HG02981 (cell line): Measurements from ENCODE around the gene ARL15.

ENCODE experiments used
- ATAC-seq: cut with Tn5 transposase; IDR thresholded peaks from one replicate; pipeline ENCODE4 v1.9.1; 2021; ENCODE audit warnings: mild to moderate bottlenecking, moderate library complexity; ENCODE audit not compliant: unreplicated experiment

Gene ARL15

GRCh38 chr5:53917826-53918225 is 392.5 kb downstream of the ARL15 start:
- ATAC-seq: no peak

GRCh38 chr5:53917095-53917494 is 393.3 kb downstream of the ARL15 start:
- no peak for ATAC-seq

- ATAC-seq: no peak
These were observed 395.3 kb downstream of the ARL15 start for GRCh38 chr5:53915120-53915519.

GRCh38 chr5:53913941-53914340 is 396.4 kb downstream of the ARL15 start:
- no peak for ATAC-seq

DNA sequence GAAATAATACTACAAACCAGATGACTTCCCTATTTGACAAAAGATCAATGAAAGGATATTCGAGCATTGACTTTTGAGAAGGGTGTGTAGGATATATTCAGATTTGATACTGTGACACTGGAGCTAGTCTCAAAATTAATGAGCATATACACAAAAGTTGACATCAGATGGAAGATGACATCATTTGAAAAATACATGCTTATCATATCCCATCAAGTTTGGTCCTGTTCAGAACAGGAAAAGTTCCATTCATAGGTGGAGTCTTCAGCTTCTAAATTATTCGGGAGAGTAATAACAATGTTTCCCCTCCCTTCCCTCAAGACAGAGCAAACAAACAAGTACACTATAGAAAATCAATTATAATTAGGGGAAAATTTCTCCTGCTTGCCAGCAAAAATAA is 401.6 kb downstream of the ARL15 start:
- ATAC-seq: no peak

GRCh38 chr5:53907827-53908226 is 402.5 kb downstream of the ARL15 start:
- ATAC-seq: no peak

DNA sequence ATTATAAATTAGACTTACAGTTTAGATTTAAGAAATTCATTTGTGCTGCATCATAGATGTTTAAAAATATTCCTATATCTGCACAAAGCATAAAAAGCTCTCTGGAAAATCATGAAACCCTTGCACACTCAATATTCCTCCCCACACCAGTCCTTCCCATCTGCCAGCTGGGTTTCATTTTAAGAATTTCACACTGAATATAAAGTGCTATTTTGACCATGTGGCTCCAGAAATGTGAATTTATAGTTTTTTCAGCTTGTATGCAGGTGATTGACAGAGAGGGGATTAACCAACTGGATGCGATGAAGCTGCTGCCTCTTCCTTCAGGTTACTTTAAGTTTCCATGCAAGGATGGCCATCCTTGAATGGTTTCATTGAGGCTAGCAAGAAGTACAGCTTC is 403.6 kb downstream of the ARL15 start:
- no peak for ATAC-seq

GRCh38 chr5:53902296-53902907 is 408.0 kb downstream of the ARL15 start:
- ATAC-seq: no peak

DNA sequence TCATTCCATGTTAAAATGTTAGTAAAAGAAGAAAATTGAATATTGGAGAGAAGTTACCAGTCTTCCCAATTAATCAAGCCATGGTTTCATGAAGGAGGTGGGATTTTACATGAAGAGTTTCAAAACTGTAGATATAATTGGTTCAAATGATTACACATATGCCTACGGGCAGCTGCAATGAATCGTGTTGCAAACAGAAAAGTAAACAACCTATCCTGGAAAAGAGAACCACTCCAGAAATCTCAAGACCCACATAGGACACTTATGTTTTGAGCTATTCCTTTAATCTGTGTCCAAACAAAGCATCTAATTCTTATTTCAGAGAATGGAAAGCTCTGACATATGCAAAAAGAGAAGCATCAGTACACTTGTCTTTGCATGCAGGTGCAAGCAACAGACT is 409.7 kb downstream of the ARL15 start:
- no peak for ATAC-seq

DNA sequence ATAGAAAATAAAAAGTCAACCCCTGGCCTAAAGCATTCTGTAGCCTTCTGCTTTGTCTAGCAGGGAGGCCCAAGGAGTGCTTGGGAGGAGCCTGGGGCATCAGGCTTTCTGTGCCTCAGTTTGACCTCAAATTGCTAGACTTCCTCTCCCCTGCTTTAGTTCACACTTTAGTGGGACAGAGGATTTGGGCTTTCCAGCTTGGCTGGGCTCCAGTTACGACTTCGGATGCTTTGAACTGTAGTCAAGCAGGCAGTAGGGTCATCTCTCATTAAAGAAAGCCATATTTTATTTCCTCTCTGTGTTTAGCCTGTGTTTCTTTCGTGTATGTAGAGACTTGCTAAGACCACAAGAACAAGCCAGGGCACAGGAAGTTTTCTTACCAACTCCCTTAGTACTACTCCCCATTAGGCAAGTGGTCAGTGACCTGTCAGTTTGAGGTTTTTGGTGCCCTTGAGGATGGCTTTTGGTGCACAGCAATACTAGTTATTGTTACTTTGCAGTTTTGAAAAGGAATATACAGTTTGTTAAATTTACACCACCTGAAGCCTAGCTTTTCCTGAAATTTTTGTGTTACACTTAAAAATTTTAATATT is 415.2 kb downstream of the ARL15 start:
- ATAC-seq: no peak

DNA sequence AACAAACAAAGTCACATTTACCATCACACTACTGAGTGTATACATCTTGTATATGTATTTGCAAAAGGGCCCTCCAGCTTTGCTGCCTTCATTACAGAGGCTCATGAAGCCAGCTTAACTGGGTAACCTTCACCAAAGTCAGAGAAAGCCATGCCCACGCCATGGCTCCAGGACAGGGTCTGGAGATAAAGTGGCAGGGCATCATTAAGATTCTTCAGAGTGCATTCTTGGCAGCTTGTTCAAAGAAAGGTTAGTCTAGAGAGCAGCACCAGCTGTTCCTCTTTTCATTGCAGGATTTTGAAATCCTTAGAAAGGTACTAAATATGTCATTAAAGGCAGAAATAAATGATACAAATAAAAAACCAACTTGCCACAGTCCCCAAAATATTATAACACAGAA is 416.7 kb downstream of the ARL15 start:
- ATAC-seq: no peak

DNA sequence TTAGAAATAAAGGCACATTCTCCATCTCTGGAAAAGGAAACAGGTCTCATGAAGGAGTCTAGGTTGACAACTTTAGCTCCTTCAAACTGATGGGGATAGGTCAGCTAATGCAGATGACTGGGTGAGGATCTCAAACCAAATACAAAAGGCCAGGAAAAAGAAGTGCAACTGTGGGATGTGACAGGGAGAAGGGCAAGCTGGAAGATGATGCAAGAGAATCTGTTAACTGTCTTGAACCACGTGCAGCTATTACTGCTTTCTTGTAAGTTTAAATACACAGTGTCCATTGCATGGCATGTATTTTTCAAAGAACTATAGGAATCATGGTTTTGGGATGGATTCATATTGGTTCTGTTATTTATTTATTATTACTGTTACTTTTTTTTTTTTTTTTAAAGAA is 418.1 kb downstream of the ARL15 start:
- ATAC-seq: no peak

DNA sequence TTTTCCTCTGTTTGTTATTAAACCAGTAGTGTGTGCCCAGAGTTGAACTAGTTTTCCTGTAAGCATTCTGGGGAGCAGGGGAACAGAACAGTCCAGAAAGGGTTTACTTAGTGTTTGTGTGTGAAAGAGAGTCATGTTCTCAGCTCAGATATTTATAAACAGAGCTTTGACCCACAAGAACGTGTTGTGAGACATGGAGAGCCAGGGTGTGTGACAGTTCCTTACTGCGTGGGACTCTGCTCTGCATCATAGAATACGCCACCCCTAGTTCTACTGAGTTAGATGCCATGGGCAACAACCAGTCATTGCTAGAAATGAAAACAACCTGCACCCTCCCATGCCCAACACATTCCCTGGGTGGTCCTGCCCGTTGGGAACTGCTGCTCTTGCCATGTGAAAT is 419.2 kb downstream of the ARL15 start:
- no peak for ATAC-seq

GRCh38 chr5:53890490-53890889 is 419.9 kb downstream of the ARL15 start:
- no peak for ATAC-seq

GRCh38 chr5:53884844-53885243 is 425.5 kb downstream of the ARL15 start:
- no peak for ATAC-seq

DNA sequence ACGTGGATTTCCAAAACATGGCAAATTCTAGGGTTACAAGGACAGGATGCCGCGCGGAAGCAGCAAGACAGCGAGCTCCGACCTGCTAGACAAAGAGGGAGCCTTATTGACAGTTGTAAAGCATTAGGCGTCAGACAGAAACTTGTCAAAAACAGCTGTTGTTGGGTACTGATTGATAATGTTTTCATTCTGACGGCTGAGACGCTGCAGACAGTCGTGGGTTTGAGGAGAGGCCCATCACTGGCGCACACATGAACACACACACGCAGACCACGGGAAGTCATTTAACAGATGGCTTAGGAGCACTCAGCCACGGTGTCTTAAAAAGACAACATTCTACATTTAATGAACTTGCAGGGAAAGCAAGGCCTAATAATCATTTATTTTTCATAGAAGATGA is 426.0 kb downstream of the ARL15 start:
- no peak for ATAC-seq

DNA sequence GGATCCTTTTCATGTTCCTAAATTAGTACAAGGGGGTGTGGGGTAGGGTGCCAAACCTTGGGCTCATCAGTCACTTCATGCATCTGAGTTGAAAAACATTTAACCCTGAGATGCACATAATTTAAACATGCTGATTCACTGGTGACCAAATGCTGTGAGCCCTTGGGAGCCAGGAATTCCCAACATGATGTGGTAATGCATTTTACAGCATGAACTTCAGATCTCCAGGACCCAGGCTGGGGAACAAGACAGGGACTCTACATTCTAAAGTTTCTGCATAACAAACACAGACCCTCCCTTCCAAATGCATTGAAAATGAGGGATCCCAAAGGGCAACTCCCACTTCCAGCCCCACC is 427.7 kb downstream of the ARL15 start:
- ATAC-seq: no peak

DNA sequence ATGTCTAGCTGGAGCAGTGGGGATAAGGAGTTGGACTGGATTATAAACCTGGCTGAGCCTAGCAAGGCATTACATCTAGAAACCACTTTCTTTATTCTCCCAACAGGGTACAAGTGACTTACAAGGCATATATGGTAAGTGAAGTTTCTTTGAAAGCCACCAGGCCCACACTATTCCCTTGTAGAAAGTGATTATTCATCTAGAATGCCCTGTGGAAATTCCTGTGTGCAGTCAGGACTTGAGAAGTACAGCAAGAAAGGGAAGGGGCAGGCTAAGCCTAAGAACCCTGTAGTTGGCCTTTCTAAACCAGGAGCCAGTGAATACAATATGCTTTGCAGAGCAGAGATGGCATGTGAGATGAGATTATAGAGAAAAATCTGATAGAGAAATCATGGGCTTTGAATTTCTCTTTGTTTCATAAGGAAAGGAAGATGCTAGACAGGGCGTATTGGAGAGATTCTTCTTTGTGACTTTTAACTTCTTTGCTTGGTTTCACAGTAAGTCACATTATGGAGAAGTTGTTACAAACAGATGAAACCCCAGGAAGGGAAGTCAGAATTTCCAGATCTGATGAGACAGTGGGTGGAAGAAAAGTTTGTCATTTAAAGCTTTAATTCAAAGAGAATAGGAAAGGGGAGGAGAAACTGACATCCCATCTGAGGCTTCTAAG is 428.2 kb downstream of the ARL15 start:
- no peak for ATAC-seq

DNA sequence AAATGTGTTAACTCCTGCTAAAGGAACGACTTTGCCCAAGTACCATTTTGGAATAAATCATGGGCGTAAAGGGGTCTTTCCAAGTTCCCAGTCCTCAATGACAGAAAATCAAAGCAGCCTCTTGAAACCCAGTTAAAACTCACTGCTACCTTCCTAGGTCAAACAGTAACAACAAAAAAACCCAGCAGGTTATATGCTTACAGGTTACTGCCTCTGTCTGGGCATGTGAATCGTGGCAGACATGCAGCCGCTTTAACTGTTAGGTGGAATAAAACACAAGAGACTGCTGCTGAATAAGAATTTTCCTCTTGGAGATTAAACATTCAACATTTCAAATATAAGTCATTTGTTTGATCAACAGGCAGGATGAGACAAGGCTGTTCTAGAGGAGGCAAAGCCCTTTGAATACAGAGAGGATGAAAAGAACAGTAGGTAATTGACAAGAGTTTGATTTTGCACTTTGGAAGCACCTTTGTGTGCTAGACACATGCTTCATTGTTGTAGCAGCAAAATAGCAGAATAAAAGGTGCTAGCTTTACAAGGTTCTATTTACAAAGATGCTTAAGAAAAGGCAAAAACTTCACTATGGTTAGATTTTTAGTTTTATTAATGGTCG is 430.6 kb downstream of the ARL15 start:
- ATAC-seq: no peak

DNA sequence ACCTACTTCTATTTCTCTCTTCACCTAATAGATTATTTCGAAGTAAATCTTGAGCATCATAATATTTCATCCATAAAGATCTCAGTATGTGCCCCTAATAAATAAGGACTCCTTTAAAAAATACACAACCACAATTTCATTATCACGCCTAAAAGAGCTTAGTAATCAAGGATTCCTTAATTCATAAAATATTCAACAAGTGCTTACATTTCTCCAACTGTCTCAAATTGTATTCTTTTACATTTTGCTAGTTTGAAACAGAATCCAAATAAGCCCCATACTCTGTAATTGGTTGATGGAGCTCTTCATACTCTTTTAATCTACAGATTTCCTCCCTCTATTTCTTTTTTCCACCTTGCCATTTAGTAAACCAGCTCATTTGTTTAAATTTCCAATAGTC is 432.4 kb downstream of the ARL15 start:
- no peak for ATAC-seq

DNA sequence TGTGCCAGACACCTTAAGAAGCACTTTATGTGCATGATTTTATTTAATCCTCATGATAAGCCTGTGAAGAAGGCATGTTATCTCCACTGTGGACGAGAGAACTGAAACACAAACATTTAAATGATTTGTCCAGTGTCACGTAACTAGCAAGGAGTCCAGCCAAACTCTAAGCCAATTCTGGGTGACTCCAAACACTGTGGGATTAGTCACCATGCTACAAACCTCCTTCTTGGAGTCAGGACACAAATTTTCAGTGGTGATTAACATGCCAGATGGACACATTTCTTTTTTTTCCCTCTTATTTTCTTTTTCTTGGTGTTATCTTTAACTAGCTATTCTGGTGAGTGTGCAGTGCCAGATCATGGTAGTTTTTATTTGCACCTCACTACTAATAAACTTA is 433.1 kb downstream of the ARL15 start:
- ATAC-seq: no peak

DNA sequence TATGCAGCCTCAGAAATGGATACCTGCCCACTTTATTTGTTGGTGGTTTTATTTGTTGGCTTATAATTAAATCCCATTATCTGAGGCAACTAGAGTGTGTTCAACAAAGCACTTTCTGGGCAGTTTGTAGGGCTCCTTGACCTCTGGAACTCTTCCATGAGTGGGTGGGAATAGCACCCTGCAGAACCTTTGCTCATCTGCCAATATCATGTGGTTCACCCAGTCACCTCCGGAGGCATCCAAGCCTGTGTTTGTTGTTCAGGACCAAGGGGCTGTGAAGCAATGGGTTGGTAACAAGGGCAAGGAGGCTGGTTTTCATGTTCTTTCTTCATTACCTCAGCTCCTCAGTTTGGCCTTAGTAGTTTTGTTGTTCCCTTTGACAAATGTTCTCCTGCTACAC is 436.0 kb downstream of the ARL15 start:
- no peak for ATAC-seq
